NCI-H2171 treated with DMSO at 0.1 percent for 48 hours (cell line): Measurements from ENCODE around the gene DUSP8.
A peak's percentile ranks its signal among the peaks of the same experiment; 100 is the strongest.

Experiments used
- DNase-seq: peaks from one replicate; lab custom pipeline; 2025; lab: John Stamatoyannopoulos, UW

DUSP8 gene

GRCh38 chr11:1532014-1532586 lies 40.0 kb downstream of the DUSP8 start:
- peak; percentile 71 for DNase-seq

- DNase-seq, result peak; percentile 19
These were observed 40.5 kb downstream of the DUSP8 start for GRCh38 chr11:1531449-1532013.

- DNase-seq, result no peak
These were observed 41.2 kb downstream of the DUSP8 start for GRCh38 chr11:1530686-1531448.

- DNase-seq, result no peak
These were observed 42.3 kb downstream of the DUSP8 start for GRCh38 chr11:1529774-1530173.

GRCh38 chr11:1529286-1529685 lies 42.8 kb downstream of the DUSP8 start:
- no peak for DNase-seq

- DNase-seq, result no peak
These were observed 43.4 kb downstream of the DUSP8 start for GRCh38 chr11:1528710-1529109.

- DNase-seq, result no peak
These were observed 45.3 kb downstream of the DUSP8 start for GRCh38 chr11:1526785-1527184.

GRCh38 chr11:1523779-1524178 lies 48.3 kb downstream of the DUSP8 start:
- no peak for DNase-seq

- DNase-seq, result no peak
These were observed 49.0 kb downstream of the DUSP8 start for GRCh38 chr11:1523077-1523476.

- DNase-seq, result no peak
These were observed 50.0 kb downstream of the DUSP8 start for GRCh38 chr11:1522081-1522424.

GRCh38 chr11:1521382-1522080 lies 50.5 kb downstream of the DUSP8 start:
- DNase-seq, result no peak

GRCh38 chr11:1520663-1521267 lies 51.3 kb downstream of the DUSP8 start:
- DNase-seq, result no peak

- no peak for DNase-seq
These were observed 51.8 kb downstream of the DUSP8 start for GRCh38 chr11:1520209-1520662.

GRCh38 chr11:1519028-1520010 lies 52.8 kb downstream of the DUSP8 start:
- no peak for DNase-seq

GRCh38 chr11:1518301-1518700 lies 53.8 kb downstream of the DUSP8 start:
- DNase-seq, result no peak

GRCh38 chr11:1517117-1518005 lies 54.7 kb downstream of the DUSP8 start:
- DNase-seq, result no peak

GRCh38 chr11:1516273-1517067 lies 55.6 kb downstream of the DUSP8 start:
- no peak for DNase-seq

GRCh38 chr11:1515082-1516060 lies 56.7 kb downstream of the DUSP8 start:
- no peak for DNase-seq
